GM20000 (cell line): ENCODE results near the gene KCNMB2.

Experiments
- DNase-seq: peaks from one replicate; pipeline ENCODE4 v3.0.0; 2012; ENCODE audit warnings: low spot score
- TF ChIP-seq, protein P1 (sequence below): IDR thresholded peaks from 2 replicates; pipeline ENCODE4 v1.5.1; 2012; ENCODE audit warnings: mild to moderate bottlenecking, control low read depth; ENCODE audit errors: extremely low read depth, missing control alignments

KCNMB2 gene

DNA sequence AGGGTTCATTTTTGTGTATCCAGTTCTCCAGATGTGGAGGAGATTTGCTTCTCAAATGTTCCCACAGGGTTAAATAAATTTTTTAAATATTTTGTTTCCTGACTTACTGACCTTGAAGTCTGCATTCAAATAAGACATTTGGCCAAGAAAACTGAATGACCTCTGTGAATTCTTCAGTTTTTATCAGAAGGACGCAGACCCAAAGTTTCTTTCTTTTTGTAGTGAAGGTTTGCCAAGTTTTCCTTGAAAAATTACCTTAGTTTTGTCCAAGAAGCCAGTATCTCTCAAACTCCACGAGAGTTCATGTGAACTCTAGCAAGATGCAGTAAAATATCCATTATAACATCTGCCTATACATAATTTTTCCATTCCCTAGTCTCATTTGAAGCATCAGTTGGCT, 332.4 kb downstream of the KCNMB2 start:
- DNase-seq = no peak
- TF ChIP-seq, protein P1, sequence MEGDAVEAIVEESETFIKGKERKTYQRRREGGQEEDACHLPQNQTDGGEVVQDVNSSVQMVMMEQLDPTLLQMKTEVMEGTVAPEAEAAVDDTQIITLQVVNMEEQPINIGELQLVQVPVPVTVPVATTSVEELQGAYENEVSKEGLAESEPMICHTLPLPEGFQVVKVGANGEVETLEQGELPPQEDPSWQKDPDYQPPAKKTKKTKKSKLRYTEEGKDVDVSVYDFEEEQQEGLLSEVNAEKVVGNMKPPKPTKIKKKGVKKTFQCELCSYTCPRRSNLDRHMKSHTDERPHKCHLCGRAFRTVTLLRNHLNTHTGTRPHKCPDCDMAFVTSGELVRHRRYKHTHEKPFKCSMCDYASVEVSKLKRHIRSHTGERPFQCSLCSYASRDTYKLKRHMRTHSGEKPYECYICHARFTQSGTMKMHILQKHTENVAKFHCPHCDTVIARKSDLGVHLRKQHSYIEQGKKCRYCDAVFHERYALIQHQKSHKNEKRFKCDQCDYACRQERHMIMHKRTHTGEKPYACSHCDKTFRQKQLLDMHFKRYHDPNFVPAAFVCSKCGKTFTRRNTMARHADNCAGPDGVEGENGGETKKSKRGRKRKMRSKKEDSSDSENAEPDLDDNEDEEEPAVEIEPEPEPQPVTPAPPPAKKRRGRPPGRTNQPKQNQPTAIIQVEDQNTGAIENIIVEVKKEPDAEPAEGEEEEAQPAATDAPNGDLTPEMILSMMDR = no peak

DNA sequence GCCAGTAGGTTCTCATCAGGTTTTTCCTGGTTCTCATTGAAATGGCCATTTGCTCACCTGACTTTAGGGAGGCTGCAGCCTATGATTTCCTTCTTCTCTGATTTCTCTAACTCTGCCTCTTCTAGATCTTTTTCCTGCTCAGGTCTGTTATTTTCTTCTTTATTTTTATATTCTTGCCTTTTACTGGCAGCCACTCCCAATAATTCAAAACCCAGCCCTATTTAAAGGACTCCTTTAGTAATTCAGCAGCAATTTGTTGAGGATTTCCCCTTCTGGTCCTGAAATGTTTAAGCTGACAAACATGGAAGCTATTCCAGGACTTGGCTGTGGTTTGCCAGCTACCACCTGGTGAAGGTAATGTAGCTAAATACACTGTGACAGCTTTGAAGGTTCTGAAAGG, 333.8 kb downstream of the KCNMB2 start:
- no peak for DNase-seq
- TF ChIP-seq, protein P1 = no peak

DNA sequence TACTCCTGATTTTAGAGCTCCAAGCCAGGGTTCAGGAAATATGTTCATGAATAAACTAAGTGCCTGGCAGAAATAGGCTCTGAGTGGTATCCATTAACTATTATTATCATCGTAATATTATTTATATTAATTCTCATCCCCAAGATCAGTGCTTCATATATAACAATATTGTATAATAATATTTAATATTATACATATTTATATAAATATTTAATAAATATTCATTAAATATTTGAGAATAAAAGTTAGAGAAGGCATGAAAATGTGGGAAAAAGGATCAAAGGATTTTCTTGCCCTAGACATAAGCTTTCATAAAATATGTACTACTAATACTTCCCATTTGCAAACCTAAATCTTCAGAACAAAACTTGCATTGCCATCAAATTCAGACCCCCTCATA, 338.9 kb downstream of the KCNMB2 start:
- TF ChIP-seq, protein P1 = no peak
- no peak for DNase-seq

DNA sequence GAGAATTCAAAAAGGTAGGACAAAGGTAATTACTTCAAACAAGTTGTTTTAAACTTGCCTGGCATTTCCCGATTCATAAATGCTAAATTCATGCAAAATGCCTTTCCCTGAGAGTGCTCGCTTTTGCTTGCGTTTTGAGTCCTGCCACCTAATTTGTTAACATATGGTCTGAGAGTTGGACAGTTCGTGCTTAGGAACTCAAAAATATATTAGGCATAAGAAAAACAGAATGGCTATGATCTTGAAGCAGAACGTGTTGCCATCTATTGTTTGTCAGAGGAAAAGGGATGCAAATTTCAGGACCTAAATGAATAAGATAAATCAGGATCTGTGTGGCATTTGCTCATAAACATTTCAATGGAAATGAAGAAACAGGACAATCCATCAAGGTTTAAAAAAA, 339.6 kb downstream of the KCNMB2 start:
- TF ChIP-seq, protein P1 = no peak
- DNase-seq = no peak

DNA sequence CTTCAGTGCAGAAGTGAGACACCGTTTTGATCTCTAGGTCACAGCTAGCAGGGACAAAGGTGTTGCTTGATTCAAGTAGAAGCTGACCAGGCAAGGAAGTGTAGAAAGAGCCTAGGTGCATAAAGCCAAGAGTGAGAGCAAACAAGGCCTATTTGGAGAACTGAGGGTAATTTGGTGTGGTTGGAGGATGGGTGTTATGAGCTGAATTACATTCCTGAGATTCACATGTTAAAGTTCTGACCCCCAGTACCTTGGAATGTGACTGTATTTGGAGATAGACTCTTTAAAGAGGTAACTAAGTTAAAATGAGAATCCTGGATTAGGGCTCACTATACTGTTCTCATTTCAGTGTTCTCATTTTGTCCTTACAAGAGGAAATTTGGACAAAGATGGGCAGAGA, 344.0 kb downstream of the KCNMB2 start:
- no peak for DNase-seq
- TF ChIP-seq, protein P1 = no peak
